Ectodermal cell (in vitro differentiated cells): ENCODE data around the gene TYW3.

Experiments
- H3K27ac ChIP-seq: 2 replicates; pipeline ENCODE4 v1.7.0; 2013; ENCODE audit warnings: mild to moderate bottlenecking, low read depth, low read length; ENCODE audit not compliant: insufficient read depth, poor library complexity, severe bottlenecking
- H3K27me3 ChIP-seq: 2 replicates; pipeline ENCODE4 v1.7.0; 2013; ENCODE audit warnings: mild to moderate bottlenecking, low read length; ENCODE audit not compliant: insufficient read depth, control insufficient read depth, poor library complexity, severe bottlenecking
- H3K36me3 ChIP-seq: one replicate; pipeline ENCODE4 v1.7.0; 2013; ENCODE audit warnings: low read length; ENCODE audit not compliant: control insufficient read depth, insufficient read depth
- H3K4me1 ChIP-seq: one replicate; pipeline ENCODE4 v1.7.0; 2013; ENCODE audit warnings: low read length; ENCODE audit not compliant: control insufficient read depth, insufficient read depth
- H3K4me3 ChIP-seq: 2 replicates; pipeline ENCODE4 v1.7.0; 2013; ENCODE audit warnings: low read depth, low read length, control low read depth; ENCODE audit not compliant: insufficient read depth
- H3K9me3 ChIP-seq: 2 replicates; pipeline ENCODE4 v1.7.0; 2013; ENCODE audit warnings: mild to moderate bottlenecking, low read length, moderate library complexity; ENCODE audit not compliant: control insufficient read depth
- WGBS, 2 experiments: methylation state at CpG; one replicate each; pipeline ENCODE4 v1.1.7; 2013; ENCODE audit warnings: missing lambda C conversion rate in 2 of 2; 5-methylcytosine and 5-hydroxymethylcytosine counted together

The TYW3 gene

DNA sequence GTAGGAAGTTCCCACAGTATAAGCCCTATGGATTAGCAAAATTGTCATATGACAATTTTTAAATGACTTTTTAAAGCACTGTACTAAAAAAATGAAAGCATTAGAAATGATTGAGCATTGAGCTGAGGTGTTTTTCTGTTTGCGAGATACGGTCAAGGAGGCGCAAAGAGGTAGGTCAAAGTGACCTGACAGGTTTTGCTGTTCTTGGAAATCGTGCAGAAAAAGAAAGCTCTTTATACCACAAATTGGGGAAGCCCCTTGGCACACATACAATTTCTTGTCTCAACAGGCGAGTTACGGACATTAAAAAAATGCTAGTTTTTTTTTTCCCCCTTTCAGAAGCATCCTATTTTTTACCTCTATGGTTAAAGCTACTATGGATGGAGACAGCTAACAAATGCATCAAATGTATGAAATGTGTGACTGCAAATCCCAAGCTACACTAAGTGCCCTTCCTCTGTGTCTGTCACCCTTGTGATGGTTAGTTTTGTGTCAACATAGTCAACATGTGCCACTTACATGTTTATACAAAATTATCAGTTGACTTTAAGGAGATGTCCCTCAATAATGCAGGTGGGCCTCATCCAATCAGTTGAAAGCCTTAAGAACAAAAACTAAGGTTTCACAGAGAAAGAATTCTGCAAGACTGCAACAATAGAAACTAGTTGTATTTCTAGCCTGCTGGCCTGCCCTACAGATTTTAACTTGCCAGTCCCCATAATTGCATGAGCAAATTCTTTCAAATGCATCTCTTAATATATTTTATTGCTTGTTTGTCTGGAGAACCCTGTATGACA lies 29.4 kb upstream of the TYW3 start:
- H3K4me3 ChIP-seq = no peak overlapping the region
- H3K27ac ChIP-seq = no peak overlapping the region
- no peaks in the 10 kb centered on the region for H3K36me3 ChIP-seq
- no peaks in the 10 kb centered on the region for H3K4me1 ChIP-seq
- WGBS, 2 experiments = 96 to 98% methylated on average over 6 of the region's 6 CpGs
- H3K27me3 ChIP-seq = no peaks in the 10 kb centered on the region
- H3K9me3 ChIP-seq = no peaks in the 10 kb centered on the region

DNA sequence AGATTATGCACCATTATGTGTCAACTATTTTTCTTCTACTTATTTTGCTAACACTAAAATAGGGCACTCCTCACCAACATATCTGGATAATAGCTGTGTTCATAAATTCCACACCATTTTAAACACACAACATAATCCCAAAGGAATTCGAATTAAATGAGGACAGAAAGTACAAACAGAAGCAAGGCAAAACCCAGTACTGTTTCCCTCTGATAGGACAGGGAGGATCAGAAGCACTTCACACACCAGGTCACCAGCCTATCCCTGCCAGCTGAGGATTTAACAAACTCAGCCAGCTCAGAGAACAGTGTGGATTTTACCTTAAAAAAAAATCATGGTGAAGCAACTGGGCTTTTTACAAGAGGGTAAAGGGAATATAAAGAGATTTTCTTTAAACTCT lies 20.1 kb upstream of the TYW3 start:
- Histone ChIP-seq H3K4me1 (peaks cover 5% of the 10 kb centered on the region), H3K27ac (no peak overlapping the region), H3K9me3 (no peaks in the 10 kb centered on the region), H3K4me3 (no peak overlapping the region), H3K36me3 (no peaks in the 10 kb centered on the region), H3K27me3 (no peaks in the 10 kb centered on the region)
- WGBS, 2 experiments = 78 to 88% methylated on average over 1 of the region's 1 CpG

DNA sequence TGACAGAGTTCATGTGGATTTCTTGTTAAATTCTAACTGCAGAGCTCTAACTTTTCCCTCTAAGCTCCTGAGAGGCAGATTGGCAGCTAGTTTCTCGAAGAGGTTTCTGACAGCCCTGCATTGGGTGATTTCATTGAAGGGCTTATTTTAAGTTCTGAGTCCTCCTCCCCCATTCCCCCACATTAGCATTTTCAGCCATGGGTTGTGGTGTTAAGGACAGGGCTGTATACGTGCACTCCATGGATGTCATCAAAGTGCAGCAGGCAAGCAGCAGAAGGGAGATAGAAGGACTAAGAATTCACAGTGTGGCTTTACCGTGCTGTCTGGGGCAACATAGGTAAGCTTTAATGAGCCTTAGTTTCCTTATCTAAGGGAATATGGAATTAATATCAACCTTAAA lies 19.1 kb upstream of the TYW3 start:
- Histone ChIP-seq H3K4me3 (no peak overlapping the region), H3K36me3 (no peaks in the 10 kb centered on the region)
- 75 to 90% methylated on average over 3 of the region's 3 CpGs for WGBS, 2 experiments

DNA sequence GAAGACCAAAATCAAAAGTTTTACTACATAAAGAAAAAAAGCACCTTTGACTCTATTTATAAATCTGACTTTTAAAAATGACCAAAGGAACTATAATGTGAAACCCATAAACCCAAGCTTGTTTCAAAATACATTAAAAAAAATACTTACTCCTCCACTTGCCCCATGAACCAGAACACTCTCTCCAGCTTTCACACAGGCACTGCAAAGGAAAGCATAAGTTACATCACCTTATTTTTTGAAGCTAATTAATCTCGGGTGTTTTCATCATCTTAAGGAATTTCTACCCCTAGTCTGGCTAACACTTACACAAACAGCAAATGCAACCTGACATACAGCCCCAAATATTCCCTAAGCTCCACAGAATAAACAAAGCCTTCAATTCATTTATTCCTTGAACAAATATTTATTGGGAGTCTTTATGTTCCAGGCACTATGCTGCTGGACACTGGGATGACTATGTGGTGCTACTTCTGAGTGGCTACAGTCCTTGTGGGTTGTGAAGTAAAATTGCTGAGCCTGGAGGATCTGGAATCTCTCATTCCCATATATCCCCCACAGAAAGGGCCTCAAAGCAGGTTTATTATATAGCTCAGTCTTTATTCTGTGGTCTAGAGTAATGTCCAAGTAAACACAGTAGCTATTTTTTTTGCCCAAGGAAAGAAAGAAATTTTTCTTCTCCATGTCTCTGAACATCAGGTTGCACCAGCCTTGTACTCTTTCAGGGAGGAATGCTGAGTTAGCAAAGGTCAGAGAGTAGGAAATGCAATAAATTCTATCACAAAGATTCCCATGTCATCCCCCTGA lies 18.3 kb upstream of the TYW3 start:
- 100% methylated on average over 1 of the region's 1 CpG for WGBS, 2 experiments
- H3K36me3 ChIP-seq = no peaks in the 10 kb centered on the region
- H3K27ac ChIP-seq = no peak overlapping the region
- no peak overlapping the region for H3K4me3 ChIP-seq
- no peaks in the 10 kb centered on the region for H3K27me3 ChIP-seq
- peaks cover 5% of the 10 kb centered on the region for H3K4me1 ChIP-seq
- no peaks in the 10 kb centered on the region for H3K9me3 ChIP-seq

More for the DNA sequence above, 19.1 kb upstream of the TYW3 start:
- Histone ChIP-seq H3K27ac (no peak overlapping the region), H3K27me3 (no peaks in the 10 kb centered on the region), H3K4me1 (peaks cover 5% of the 10 kb centered on the region), H3K9me3 (no peaks in the 10 kb centered on the region)

DNA sequence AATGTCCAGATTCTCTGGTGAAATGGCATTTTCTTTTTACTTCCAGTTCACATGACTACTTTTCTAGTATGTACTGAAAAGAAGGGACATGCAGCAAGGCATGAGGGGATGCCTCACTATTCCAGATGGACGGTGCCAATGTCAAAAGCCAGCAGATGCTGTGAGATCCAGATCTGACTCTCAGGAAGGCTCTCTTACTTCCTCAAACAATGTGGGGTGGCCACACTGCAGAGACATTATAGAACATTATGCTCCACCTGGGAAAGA lies 17.8 kb upstream of the TYW3 start:
- H3K9me3 ChIP-seq = no peaks in the 10 kb centered on the region
- H3K36me3 ChIP-seq = no peaks in the 10 kb centered on the region
- H3K27ac ChIP-seq = no peak overlapping the region
- no peak overlapping the region for H3K4me3 ChIP-seq
- peaks cover 5% of the 10 kb centered on the region for H3K4me1 ChIP-seq
- 92% methylated on average over 1 of the region's 1 CpG for WGBS, 2 experiments
- no peaks in the 10 kb centered on the region for H3K27me3 ChIP-seq

DNA sequence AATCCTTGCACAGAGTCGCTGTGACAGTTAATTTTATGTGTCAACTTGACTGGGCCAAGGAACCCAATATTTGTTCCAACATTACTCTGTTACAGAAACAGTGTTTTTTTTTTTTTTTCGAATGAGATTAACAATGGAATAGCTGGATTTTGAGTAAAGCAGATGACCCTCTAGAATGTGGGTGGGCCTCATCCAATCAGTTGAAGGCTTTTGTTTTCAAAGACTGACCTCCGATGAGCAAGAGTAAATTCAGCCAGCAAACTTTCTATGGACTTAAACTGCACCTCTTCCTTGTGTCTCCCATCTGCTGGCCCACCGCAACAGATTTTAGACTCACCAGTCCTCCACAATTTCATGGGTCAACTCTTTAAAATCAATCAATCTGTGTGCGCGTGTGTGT lies 17.1 kb upstream of the TYW3 start:
- Histone ChIP-seq H3K27me3 (no peaks in the 10 kb centered on the region), H3K36me3 (no peaks in the 10 kb centered on the region), H3K4me3 (no peak overlapping the region), H3K9me3 (no peaks in the 10 kb centered on the region), H3K4me1 (peaks cover 5% of the 10 kb centered on the region), H3K27ac (no peak overlapping the region)
- WGBS, 2 experiments = 73 to 81% methylated on average over 4 to 6 of the region's 6 CpGs

- no peaks in the 10 kb centered on the region for H3K9me3 ChIP-seq
- no peak overlapping the region for H3K4me3 ChIP-seq
- peaks cover 5% of the 10 kb centered on the region for H3K36me3 ChIP-seq
- peaks cover 5% of the 10 kb centered on the region for H3K4me1 ChIP-seq
- H3K27ac ChIP-seq = no peak overlapping the region
- no peaks in the 10 kb centered on the region for H3K27me3 ChIP-seq
- 92 to 98% methylated on average over 1 of the region's 1 CpG for WGBS, 2 experiments
Measured at GRCh38 chr1:74716822-74717221, 16.1 kb upstream of the TYW3 start.

- peaks cover 5% of the 10 kb centered on the region for H3K4me1 ChIP-seq
Measured at GRCh38 chr1:74717626-74718025, 15.3 kb upstream of the TYW3 start.

GRCh38 chr1:74726063-74726462 lies 6.9 kb upstream of the TYW3 start:
- no peaks in the 10 kb centered on the region for H3K27me3 ChIP-seq
- H3K27ac ChIP-seq = no peak overlapping the region
- peaks cover 14% of the 10 kb centered on the region for H3K36me3 ChIP-seq
- 85 to 98% methylated on average over 1 of the region's 1 CpG for WGBS, 2 experiments
- no peaks in the 10 kb centered on the region for H3K4me1 ChIP-seq
- no peak overlapping the region for H3K4me3 ChIP-seq
- no peaks in the 10 kb centered on the region for H3K9me3 ChIP-seq

More at GRCh38 chr1:74717626-74718025, 15.3 kb upstream of the TYW3 start:
- no peak overlapping the region for H3K27ac ChIP-seq
- WGBS, 2 experiments = 92 to 94% methylated on average over 2 of the region's 2 CpGs
- peaks cover 7% of the 10 kb centered on the region for H3K36me3 ChIP-seq
- no peaks in the 10 kb centered on the region for H3K9me3 ChIP-seq
- H3K27me3 ChIP-seq = no peaks in the 10 kb centered on the region
- H3K4me3 ChIP-seq = no peak overlapping the region

DNA sequence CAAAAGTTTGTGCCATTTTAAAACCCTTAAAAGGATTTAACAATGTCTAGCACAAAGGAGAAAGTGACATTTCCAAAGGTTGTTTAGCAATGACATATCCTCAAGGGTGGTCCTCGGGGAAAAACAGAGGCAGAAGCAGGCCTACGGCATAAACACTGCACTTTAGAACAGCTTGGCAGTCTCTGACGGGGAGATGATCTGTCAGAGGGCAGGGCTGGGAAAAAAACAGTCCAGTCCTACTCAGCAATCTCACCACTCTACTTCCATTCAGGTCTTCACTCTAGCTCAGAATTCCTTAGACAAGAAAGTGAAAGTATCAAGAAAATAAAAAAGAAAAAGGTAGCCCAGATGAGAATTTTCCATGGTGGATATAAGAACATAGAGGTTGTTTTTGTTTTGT lies 4.2 kb upstream of the TYW3 start:
- Histone ChIP-seq H3K9me3 (no peaks in the 10 kb centered on the region), H3K4me1 (no peaks in the 10 kb centered on the region), H3K27me3 (no peaks in the 10 kb centered on the region), H3K4me3 (no peak overlapping the region), H3K36me3 (peaks cover 7% of the 10 kb centered on the region), H3K27ac (no peak overlapping the region)
- WGBS, 2 experiments = 85 to 93% methylated on average over 3 of the region's 3 CpGs
